ENCODE measurements around the gene PLEKHA5.

PLEKHA5 gene

DNA sequence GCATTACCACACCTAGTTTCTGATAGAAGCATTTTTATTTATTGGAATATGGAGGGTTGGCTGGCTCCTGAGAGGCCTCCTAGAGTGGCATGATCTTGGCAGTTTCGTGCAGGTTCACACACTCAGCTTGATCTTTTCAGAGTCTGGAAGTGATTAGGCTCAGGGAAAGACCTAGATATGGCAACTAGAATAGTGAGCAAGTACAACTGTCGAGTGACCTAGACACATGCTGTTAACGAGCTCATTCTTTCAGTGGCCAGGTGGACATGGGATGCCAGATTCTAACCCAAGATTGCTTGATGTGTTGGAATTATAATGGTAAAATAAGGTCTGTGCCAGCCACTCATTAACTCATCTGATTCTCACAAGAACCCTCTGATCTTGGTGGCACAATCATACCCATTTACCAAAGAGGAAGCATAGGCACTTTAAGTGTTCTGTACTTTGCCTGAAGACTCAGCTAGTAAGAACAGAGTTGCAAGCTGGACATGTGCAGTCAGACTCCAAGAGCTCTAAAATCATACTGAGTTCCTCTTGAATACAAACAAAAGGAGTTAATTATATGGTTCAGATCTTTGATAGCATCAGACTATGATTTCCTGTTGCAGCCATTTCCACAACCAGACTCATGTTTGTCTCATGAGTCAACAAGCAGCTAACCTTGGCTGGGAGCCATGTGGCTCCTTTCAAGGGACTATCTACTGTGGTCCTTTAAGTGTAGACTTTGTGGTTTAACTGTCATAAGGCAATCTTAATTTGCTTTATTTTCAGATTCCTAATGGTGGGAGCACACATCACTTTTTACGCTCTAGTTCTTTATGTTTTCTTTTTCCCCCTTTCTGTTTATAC, 144.2 kb downstream of the PLEKHA5 start:
- DNase-seq (ENCODE audit: low spot score) = peak; percentile 77
- ChIA-PET POLR2A (ENCODE audit: low non-redundant PET) (no interaction called here), CTCF (no interaction called here)

DNA sequence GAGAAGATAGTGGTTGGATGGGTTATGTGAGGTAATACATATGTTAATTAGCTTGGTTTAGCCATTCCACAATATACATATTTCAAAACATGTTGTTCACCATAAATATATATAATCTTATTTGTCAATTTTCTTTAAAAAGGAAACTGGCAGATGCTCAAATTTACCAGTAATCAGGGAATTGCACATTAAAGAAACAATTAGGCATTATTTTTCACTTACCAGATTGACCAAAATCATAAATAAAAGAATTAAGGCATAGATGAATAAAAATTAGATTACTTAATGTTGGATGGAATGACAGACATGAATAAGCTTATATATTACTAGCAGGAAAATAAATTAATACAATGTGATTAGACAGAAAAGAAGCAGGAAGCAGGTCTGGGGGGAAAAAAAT, 147.2 kb downstream of the PLEKHA5 start:
- TF ChIP-seq, protein P1, sequence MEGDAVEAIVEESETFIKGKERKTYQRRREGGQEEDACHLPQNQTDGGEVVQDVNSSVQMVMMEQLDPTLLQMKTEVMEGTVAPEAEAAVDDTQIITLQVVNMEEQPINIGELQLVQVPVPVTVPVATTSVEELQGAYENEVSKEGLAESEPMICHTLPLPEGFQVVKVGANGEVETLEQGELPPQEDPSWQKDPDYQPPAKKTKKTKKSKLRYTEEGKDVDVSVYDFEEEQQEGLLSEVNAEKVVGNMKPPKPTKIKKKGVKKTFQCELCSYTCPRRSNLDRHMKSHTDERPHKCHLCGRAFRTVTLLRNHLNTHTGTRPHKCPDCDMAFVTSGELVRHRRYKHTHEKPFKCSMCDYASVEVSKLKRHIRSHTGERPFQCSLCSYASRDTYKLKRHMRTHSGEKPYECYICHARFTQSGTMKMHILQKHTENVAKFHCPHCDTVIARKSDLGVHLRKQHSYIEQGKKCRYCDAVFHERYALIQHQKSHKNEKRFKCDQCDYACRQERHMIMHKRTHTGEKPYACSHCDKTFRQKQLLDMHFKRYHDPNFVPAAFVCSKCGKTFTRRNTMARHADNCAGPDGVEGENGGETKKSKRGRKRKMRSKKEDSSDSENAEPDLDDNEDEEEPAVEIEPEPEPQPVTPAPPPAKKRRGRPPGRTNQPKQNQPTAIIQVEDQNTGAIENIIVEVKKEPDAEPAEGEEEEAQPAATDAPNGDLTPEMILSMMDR (conservative IDR thresholded peaks at IDR 0.05; ENCODE audit: low read depth) = no peak
- ChIA-PET CTCF (interaction anchor here (0.5 kb wide), 1 partner anchor 40 kb away, joined by 3 read pairs; no protein-coding TSS in a partner anchor), POLR2A (ENCODE audit: low non-redundant PET) (no interaction called here)
- no peak for DNase-seq (ENCODE audit: low spot score)
- no peak overlapping the region for H3K27ac ChIP-seq

More for the DNA sequence above, 144.2 kb downstream of the PLEKHA5 start:
- H3K27ac ChIP-seq = peak overlapping the region; percentile 37; the same call in 1 of the 2 replicates
- TF ChIP-seq, protein P1 (conservative IDR thresholded peaks at IDR 0.05; ENCODE audit: low read depth) = no peak

DNA sequence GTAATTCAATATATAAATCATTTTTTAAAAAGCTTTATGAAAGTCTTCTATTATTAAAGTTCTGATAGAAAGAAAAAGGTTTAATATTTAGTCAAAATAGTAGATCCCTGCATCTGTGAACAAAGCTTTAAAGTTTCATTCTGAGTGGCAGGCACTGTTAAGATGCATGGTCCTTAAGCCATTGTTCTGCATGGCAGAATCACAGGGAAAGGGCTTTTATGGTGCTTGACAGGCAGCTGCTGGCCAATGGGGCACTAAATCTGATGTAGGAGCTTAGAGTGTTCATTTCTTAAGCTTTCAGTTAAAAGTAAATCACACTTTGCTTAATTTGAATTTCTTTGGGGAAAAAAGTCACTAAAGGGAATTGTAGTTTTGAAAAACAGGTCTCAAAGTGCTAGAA, 148.2 kb downstream of the PLEKHA5 start:
- ChIA-PET POLR2A (ENCODE audit: low non-redundant PET) (no interaction called here), CTCF (no interaction called here)
- TF ChIP-seq, protein P1 (conservative IDR thresholded peaks at IDR 0.05; ENCODE audit: low read depth) = no peak
- no peak overlapping the region for H3K27ac ChIP-seq
- no peak for DNase-seq (ENCODE audit: low spot score)

DNA sequence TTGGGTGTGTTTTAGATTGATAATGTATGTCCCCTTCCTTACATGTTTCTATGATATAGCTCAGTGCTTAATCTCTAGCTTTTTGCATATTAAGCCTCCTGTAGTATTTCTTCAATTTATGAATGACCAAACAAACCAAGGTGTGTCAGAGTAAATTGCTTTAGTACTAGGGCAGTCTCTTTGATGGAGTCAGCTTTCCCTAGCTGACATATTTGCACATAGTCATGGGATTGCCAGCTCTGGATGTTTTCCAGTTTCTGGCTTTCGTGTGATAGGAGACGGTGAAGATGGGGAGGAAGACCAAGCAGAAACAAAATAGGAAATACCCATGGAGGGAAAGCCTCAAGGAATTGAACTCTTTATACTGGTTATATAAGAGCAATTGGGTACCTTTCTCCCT, 148.9 kb downstream of the PLEKHA5 start:
- TF ChIP-seq, protein P1 (conservative IDR thresholded peaks at IDR 0.05; ENCODE audit: low read depth) = no peak
- ChIA-PET CTCF (interaction anchor here (0.6 kb wide), 1 partner anchor 365 kb away, joined by 3 read pairs; no protein-coding TSS in a partner anchor), POLR2A (ENCODE audit: low non-redundant PET) (no interaction called here)
- H3K27ac ChIP-seq = no peak overlapping the region
- no peak for DNase-seq (ENCODE audit: low spot score)

DNA sequence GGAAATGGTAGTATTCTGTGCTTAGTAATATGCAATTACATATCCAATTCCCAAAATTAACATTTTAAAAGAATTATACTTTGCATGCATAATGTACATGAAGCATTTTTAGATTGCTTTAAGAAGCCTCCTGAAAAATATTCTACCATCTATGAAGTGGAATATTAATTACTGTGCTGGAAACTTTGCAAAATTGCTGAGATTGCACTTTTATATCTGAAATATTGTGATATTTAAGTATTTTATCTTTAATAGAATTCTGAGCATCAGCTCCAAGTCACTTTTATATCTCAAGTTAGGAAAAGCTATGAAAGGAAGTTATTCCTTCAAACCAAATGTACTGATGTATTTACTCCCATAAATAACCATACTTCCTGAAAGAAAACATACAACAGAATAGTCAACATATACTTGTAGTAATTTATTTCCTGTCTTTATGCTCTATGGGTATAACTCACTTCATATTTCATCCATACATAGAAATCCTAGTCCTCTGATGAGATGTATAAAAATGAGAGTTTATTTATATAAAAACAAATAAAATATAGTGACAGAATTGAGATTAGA, 152.7 kb downstream of the PLEKHA5 start:
- ChIA-PET POLR2A (ENCODE audit: low non-redundant PET) (no interaction called here), CTCF (interaction anchor here (0.6 kb wide), 3 partner anchors 53 to 707 kb away, joined by 3 read pairs; no protein-coding TSS in a partner anchor)
- TF ChIP-seq, protein P1 (conservative IDR thresholded peaks at IDR 0.05; ENCODE audit: low read depth) = no peak
- no peak overlapping the region for H3K27ac ChIP-seq
- DNase-seq (ENCODE audit: low spot score) = no peak

DNA sequence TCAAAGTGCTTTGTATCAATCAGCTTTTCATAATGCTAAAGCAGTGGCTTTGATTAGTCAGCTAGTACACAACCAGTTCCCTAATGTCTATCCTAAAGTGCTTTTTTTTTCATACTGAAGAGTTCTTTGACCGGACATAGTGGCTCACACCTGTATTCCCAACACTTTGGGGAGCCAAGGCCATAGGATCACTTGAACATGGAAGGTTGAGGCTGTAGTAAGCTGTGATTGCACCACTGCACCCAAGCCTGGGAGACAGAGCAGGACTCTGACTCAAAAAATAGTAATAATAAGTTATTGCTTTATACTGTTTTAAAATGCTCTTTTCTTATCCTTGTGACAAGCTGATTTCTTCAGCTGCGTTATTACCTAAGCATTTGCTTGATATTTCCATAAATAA, 155.1 kb downstream of the PLEKHA5 start:
- no peak for DNase-seq (ENCODE audit: low spot score)
- no peak overlapping the region for H3K27ac ChIP-seq
- TF ChIP-seq, protein P1 (conservative IDR thresholded peaks at IDR 0.05; ENCODE audit: low read depth) = no peak
- POLR2A ChIA-PET (ENCODE audit: low non-redundant PET) = no interaction called here
- CTCF ChIA-PET = no interaction called here

Measured in RWPE1 (cell line).